CD14-positive monocyte (primary cell): ENCODE data around the gene STIP1. TPM values are rescaled to one million over a fixed set of nuclear protein-coding genes. Genes with fewer than 3 reads are reported as not detected.
A peak's percentile ranks its signal among the peaks of the same experiment; 100 is the strongest.

Experiments
- DNase-seq, 3 donors: peaks; one replicate each; pipeline ENCODE4 v3.0.0-alpha.2; 2011 to 2022
- H2AFZ ChIP-seq: 2 replicates; pipeline ENCODE4 v1.6.0; 2012; ENCODE audit warnings: mild to moderate bottlenecking, low read depth, low read length, inconsistent platforms; ENCODE audit not compliant: insufficient read depth, poor library complexity, severe bottlenecking
- H3K27ac ChIP-seq, 2 donors: 1 replicate in 1 of 2; 2 replicates in 1 of 2; pipeline ENCODE4 v1.5.1; 2012 to 2013; ENCODE audit warnings: low read length in 2 of 2, control low read depth in 1 of 2, inconsistent platforms in 1 of 2, low read depth in 1 of 2, mild to moderate bottlenecking in 1 of 2
- H3K27me3 ChIP-seq, 2 donors: one replicate each; pipeline versions ENCODE4 v1.6.0 to v1.6.1; 2011 to 2013; ENCODE audit warnings: low read length in 2 of 2; ENCODE audit not compliant: control insufficient read depth in 2 of 2, insufficient read depth in 2 of 2
- H3K36me3 ChIP-seq, 2 donors: replicated peaks in 1 of 2; 1 replicate in 1 of 2; 2 replicates in 1 of 2; pipeline versions ENCODE4 v1.5.1 to v1.6.1; 2012 to 2013; ENCODE audit warnings: low read length in 2 of 2, control low read depth in 1 of 2, inconsistent platforms in 1 of 2, mild to moderate bottlenecking in 1 of 2; ENCODE audit not compliant: insufficient read depth in 2 of 2, control insufficient read depth in 1 of 2
- H3K4me1 ChIP-seq, 2 donors: 1 replicate in 1 of 2; 2 replicates in 1 of 2; pipeline versions ENCODE4 v1.5.1 to v1.6.1; 2012 to 2013; ENCODE audit warnings: low read length in 2 of 2, control low read depth in 1 of 2, inconsistent platforms in 1 of 2, mild to moderate bottlenecking in 1 of 2, moderate library complexity in 1 of 2; ENCODE audit not compliant: insufficient read depth in 2 of 2, control insufficient read depth in 1 of 2
- H3K4me2 ChIP-seq: replicated peaks from 2 replicates; pipeline ENCODE3; 2012; ENCODE audit warnings: low read length, moderate library complexity, mild to moderate bottlenecking; ENCODE audit not compliant: poor library complexity, severe bottlenecking; ENCODE audit errors: extremely low read depth
- H3K4me3 ChIP-seq, 3 experiments: fragments of 200-600 bp in 1 of 3; sonication (generic) in 1 of 3; replicated peaks in 1 of 3; 1 replicate in 2 of 3; 2 replicates in 1 of 3; pipeline ENCODE4 v1.5.1; 2011 to 2013; ENCODE audit warnings: low read length in 3 of 3, mild to moderate bottlenecking in 3 of 3, control low read depth in 2 of 3, low read depth in 2 of 3, inconsistent platforms in 1 of 3, moderate library complexity in 1 of 3
- H3K79me2 ChIP-seq: 2 replicates; pipeline ENCODE4 v1.6.0; 2012; ENCODE audit warnings: mild to moderate bottlenecking, control low read depth, inconsistent platforms, low read length, moderate library complexity; ENCODE audit not compliant: insufficient read depth
- H3K9ac ChIP-seq: 2 replicates; pipeline ENCODE4 v1.6.0; 2017; ENCODE audit warnings: low read length, mild to moderate bottlenecking; ENCODE audit not compliant: insufficient read depth, poor library complexity, severe bottlenecking
- H3K9me3 ChIP-seq, 2 donors: replicated peaks in 1 of 2; 1 replicate in 1 of 2; 2 replicates in 1 of 2; pipeline versions ENCODE4 v1.5.1 to v1.6.1; 2012 to 2013; ENCODE audit warnings: low read length in 2 of 2, control low read depth in 1 of 2; ENCODE audit not compliant: control insufficient read depth in 1 of 2, insufficient read depth in 1 of 2
- H4K20me1 ChIP-seq: 2 replicates; pipeline ENCODE4 v1.6.0; 2012; ENCODE audit warnings: mild to moderate bottlenecking, low read length, control low read depth, moderate library complexity; ENCODE audit not compliant: insufficient read depth
- H3K27ac Mint-ChIP-seq, 7 donors: one replicate each; pipeline ENCODE4 v1.8.0; 2020; ENCODE audit warnings: mild to moderate bottlenecking in 7 of 7, mixed read lengths in 7 of 7, moderate library complexity in 6 of 7, inconsistent platforms in 2 of 7
- H3K27me3 Mint-ChIP-seq, 3 donors: one replicate each; pipeline ENCODE4 v1.8.0; 2021 to 2022; ENCODE audit warnings: low read depth in 3 of 3, mild to moderate bottlenecking in 3 of 3, mixed read lengths in 3 of 3, moderate library complexity in 3 of 3, inconsistent platforms in 1 of 3
- H3K36me3 Mint-ChIP-seq, 2 donors: one replicate each; pipeline ENCODE4 v1.8.0; 2020; ENCODE audit warnings: mixed read lengths in 2 of 2, inconsistent platforms in 1 of 2, mild to moderate bottlenecking in 1 of 2
- H3K4me1 Mint-ChIP-seq: one replicate; pipeline ENCODE4 v1.8.0; 2020; ENCODE audit warnings: mild to moderate bottlenecking, mixed read lengths
- H3K4me3 Mint-ChIP-seq, 2 donors: one replicate each; pipeline ENCODE4 v1.8.0; 2020; ENCODE audit warnings: mild to moderate bottlenecking in 2 of 2, mixed read lengths in 2 of 2, moderate library complexity in 1 of 2
- H3K9me3 Mint-ChIP-seq, 7 donors: one replicate each; pipeline ENCODE4 v1.8.0; 2020 to 2022; ENCODE audit warnings: mixed read lengths in 7 of 7, mild to moderate bottlenecking in 6 of 7, moderate library complexity in 6 of 7, inconsistent platforms in 2 of 7
- CTCF ChIP-seq: fragments of 200-600 bp; IDR thresholded peaks from one replicate; pipeline ENCODE4 v1.8.0; 2022; ENCODE audit warnings: antibody characterized with exemption, mild to moderate bottlenecking
- WGBS: methylation state at CpG from one replicate; pipeline ENCODE4 v1.1.5; 2013; ENCODE audit warnings: missing lambda C conversion rate; ENCODE audit not compliant: insufficient coverage; 5-methylcytosine and 5-hydroxymethylcytosine counted together
- intact Hi-C, 2 donors: fragments of 100-400 bp; cut with micrococcal nuclease; formaldehyde crosslinking; loops; one replicate each; pipeline versions ENCODE4 v1.15.0 to v1.15.1; 2023
- polyA plus RNA-seq, 3 donors: library from polyadenylated mRNA; depleted of rRNA in 1 of 3; unstranded in 2 of 3; stranded (reverse) in 1 of 3; fragments of 300-500 nt in 2 of 3; fragments of >200 nt in 1 of 3; fragmentation: Illumina TruSeq in 2 of 3; gene quantifications; 1 replicate in 2 of 3; 2 replicates in 1 of 3; pipeline ENCODE4 v1.2.3, GENCODE V29; 2012 to 2021

The STIP1 gene
- polyA plus RNA-seq, 3 donors, result 44.5 to 52.0 (median 51.1) TPM

GRCh38 chr11:64230985-64231365 is 45.0 kb downstream of the STIP1 start:
- no peaks in the 10 kb centered on the region for H3K9me3 ChIP-seq
- peak overlapping the region; percentile 67 to 83 (median 82) for H3K4me3 ChIP-seq
- H3K9ac ChIP-seq, result peak overlapping the region; percentile 79
- H2AFZ ChIP-seq, result peak overlapping the region; percentile 71
- peaks cover 11 to 21% (median 17%) of the 10 kb centered on the region in 3 donors for H3K27me3 Mint-ChIP-seq
- peak overlapping the region; percentile 98 for H3K4me2 ChIP-seq
- peak overlapping the region; percentile 88 to 89 for H3K27ac ChIP-seq
- H3K27ac Mint-ChIP-seq, result peak overlapping the region; percentile 87 to 96 (median 93)
- H3K79me2 ChIP-seq, result peaks cover 30% of the 10 kb centered on the region
- intact Hi-C loops, result no loop called here
- peak overlapping the region; percentile 87 to 92 for H3K4me3 Mint-ChIP-seq
- H3K9me3 Mint-ChIP-seq, result peaks cover 0 to 8% (median 2%) of the 10 kb centered on the region in 7 donors
- no peak for TF ChIP-seq CTCF
- H3K36me3 ChIP-seq, result no peaks in the 10 kb centered on the region
- peaks cover 0 to 7% of the 10 kb centered on the region in 2 donors for H3K27me3 ChIP-seq
- WGBS, result 0% methylated on average over 2 of the region's 8 CpGs
- peak; percentile 45 to 56 (median 50) for DNase-seq
- peaks cover 50 to 73% of the 10 kb centered on the region in 2 donors for H3K4me1 ChIP-seq
- peaks cover 53% of the 10 kb centered on the region for H3K4me1 Mint-ChIP-seq
- H4K20me1 ChIP-seq, result no peaks in the 10 kb centered on the region
- peaks cover 6 to 28% of the 10 kb centered on the region in 2 donors for H3K36me3 Mint-ChIP-seq

DNA sequence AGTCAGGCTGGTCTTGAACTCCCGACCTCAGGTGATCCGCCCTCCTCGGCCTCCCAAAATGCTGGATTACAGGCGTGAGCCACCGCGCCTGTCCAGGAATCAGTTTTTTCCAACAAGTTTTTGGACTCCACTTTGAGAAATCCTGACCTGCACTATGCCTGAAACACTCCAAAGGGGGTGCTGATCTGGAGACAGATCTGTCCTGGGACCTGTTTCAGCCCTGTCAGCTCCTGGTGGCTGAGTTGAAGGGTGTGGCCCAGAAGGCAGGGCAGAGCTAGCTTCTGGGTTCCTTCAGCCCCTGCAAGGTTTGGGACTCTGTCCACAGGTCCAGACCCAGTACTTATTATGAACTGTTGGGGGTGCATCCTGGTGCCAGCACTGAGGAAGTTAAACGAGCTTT is 45.6 kb downstream of the STIP1 start:
- Histone ChIP-seq H4K20me1 (no peaks in the 10 kb centered on the region), H3K9ac (no peak overlapping the region), H3K27ac (no peak overlapping the region), H3K4me1 (peaks cover 48 to 68% of the 10 kb centered on the region in 2 donors), H3K36me3 (no peaks in the 10 kb centered on the region), H2AFZ (no peak overlapping the region), H3K9me3 (no peaks in the 10 kb centered on the region), H3K4me2 (peak overlapping the region; percentile 98), H3K4me3 (peak overlapping the region in 1 of 3 experiments; percentile 82), H3K79me2 (peaks cover 25% of the 10 kb centered on the region), H3K27me3 (peaks cover 0 to 7% of the 10 kb centered on the region in 2 donors)
- 78% methylated on average over 4 of the region's 7 CpGs for WGBS
- Mint-ChIP-seq H3K27me3 (peaks cover 11 to 21% (median 17%) of the 10 kb centered on the region in 3 donors), H3K9me3 (peaks cover 0 to 8% (median 2%) of the 10 kb centered on the region in 7 donors), H3K36me3 (peaks cover 6 to 28% of the 10 kb centered on the region in 2 donors), H3K4me3 (peak overlapping the region; percentile 87 to 92), H3K27ac (peak overlapping the region in 4 of 7 donors; percentile 35 to 95 (median 57)), H3K4me1 (peaks cover 53% of the 10 kb centered on the region)
- intact Hi-C loops, result no loop called here
- DNase-seq, result no peak
- TF ChIP-seq CTCF, result no peak
